SK-N-MC (cell line): ENCODE results near the gene MID1.

ENCODE experiments used
- DNase-seq: peaks from one replicate; pipeline ENCODE4 v3.0.0-alpha.2; 2011; ENCODE audit warnings: low read depth, low spot score
- H3K27ac ChIP-seq: fragments of 200-600 bp; sonication (generic); 2 replicates; pipeline ENCODE4 v1.5.1; 2016; ENCODE audit warnings: mixed run types
- H3K36me3 ChIP-seq: fragments of 200-600 bp; sonication (generic); 2 replicates; pipeline ENCODE4 v1.6.1; 2017; ENCODE audit warnings: antibody characterized with exemption, low read length, mixed read lengths; ENCODE audit not compliant: insufficient read depth
- H3K4me3 ChIP-seq: fragments of 200-600 bp; sonication (generic); 2 replicates; pipeline ENCODE4 v1.5.1; 2016
- H3K9ac ChIP-seq: fragments of 200-600 bp; sonication (generic); 2 replicates; pipeline ENCODE4 v1.8.0; 2017; ENCODE audit warnings: mixed run types, mixed read lengths; ENCODE audit not compliant: insufficient read length
- H3K9me3 ChIP-seq: fragments of 200-600 bp; sonication (generic); 2 replicates; pipeline ENCODE4 v1.6.1; 2017; ENCODE audit warnings: low read depth, mild to moderate bottlenecking, antibody characterized with exemption, low read length, moderate library complexity, mixed read lengths
- EZH2 ChIP-seq: fragments of 200-600 bp; sonication (generic); IDR thresholded peaks from one replicate; pipeline ENCODE4 v1.6.1; 2017; ENCODE audit warnings: antibody characterized with exemption
- FOXP2 ChIP-seq: optimal IDR thresholded peaks from 2 replicates; pipeline ENCODE3; 2011; ENCODE audit warnings: mild to moderate bottlenecking, moderate library complexity; ENCODE audit not compliant: insufficient read depth; ENCODE audit errors: extremely low read length, control extremely low read depth
- POLR2AphosphoS5 ChIP-seq: IDR thresholded peaks from 2 replicates; pipeline ENCODE4 v1.6.1; 2012; ENCODE audit warnings: mild to moderate bottlenecking, low read depth, low read length, borderline replicate concordance

Gene MID1

DNA sequence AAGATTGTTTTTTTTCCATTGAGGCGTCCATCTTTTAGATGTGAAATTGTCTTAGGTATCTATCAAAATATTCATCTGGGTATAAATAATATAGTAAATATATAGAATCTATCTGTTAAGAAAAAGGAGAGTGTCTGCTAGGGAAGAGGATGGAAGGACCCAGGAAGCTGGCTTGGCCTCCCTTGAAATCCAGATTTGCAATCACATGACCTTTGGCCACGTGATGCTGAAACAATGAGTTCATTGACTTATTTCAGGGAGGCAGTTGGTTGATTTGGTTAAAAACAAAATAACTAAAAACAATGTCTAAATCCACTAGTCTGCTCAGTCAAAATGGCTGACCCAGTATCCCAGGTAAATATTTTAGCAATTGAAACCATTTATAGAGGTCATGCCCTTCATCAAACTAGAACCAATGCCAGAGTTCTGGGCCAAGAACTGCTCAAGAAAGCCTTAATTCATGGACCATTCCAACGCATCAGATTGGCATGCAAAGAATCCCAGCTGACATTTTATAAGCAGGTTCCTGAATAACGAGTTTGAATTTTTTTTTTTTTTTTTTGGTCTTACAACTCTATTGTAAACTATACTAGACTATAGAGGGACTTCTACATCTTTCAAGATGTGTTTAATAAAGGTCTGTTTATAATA lies 172.7 kb downstream of the MID1 start:
- no peaks in the 10 kb centered on the region for H3K9me3 ChIP-seq
- no peak overlapping the region for H3K9ac ChIP-seq
- TF ChIP-seq POLR2AphosphoS5: no peak
- TF ChIP-seq FOXP2: no peak
- no peak for TF ChIP-seq EZH2
- no peaks in the 10 kb centered on the region for H3K36me3 ChIP-seq
- no peak overlapping the region for H3K4me3 ChIP-seq
- H3K27ac ChIP-seq: no peak overlapping the region
- DNase-seq: no peak

DNA sequence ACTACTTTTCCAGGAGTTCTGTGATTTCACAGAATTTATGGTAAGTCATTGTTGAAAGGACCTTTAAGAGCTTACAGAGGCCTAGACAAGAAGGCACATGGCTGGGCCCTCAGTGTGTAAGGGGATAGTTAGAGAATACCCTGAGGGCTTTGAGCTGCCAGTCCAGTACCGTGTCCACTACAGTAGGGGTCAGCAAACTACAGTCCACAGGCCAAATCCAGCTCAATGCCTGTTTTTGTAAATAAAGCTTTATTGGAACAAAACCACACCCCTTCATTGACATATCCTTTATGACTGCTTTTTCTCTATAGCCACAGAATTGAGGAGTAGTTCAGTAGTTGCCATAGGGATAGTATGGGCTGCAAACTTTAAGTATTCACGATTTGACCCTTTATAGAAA lies 176.2 kb downstream of the MID1 start:
- TF ChIP-seq POLR2AphosphoS5 (no peak), FOXP2 (no peak), EZH2 (no peak)
- no peak overlapping the region for H3K4me3 ChIP-seq
- DNase-seq: no peak
- no peaks in the 10 kb centered on the region for H3K9me3 ChIP-seq
- H3K9ac ChIP-seq: no peak overlapping the region
- no peak overlapping the region for H3K27ac ChIP-seq
- H3K36me3 ChIP-seq: no peaks in the 10 kb centered on the region

DNA sequence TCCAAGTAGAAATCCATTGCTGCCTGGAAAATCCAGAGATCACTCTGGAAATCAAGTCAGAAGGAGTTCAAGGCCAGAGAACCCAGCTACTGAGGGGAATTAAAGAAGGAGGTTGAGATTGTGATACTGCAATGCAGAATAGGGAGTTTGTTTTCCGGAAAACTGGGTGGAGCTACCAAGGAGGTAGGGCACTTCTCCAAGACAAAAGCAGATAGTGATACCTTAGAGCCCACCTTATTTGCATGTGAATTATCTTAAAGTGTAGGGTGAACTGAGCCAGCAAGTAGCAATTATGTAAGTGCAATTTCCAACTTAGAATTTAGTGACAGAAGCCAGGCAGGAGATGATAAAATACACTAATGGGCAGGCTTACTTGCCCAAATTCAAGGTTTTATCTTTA lies 178.9 kb downstream of the MID1 start:
- Histone ChIP-seq H3K9ac (no peak overlapping the region), H3K36me3 (no peaks in the 10 kb centered on the region), H3K27ac (no peak overlapping the region), H3K9me3 (no peaks in the 10 kb centered on the region), H3K4me3 (no peak overlapping the region)
- no peak for DNase-seq
- TF ChIP-seq FOXP2 (no peak), POLR2AphosphoS5 (no peak), EZH2 (no peak)

- Histone ChIP-seq H3K36me3 (no peaks in the 10 kb centered on the region), H3K9ac (no peak overlapping the region), H3K9me3 (no peaks in the 10 kb centered on the region), H3K4me3 (no peak overlapping the region), H3K27ac (no peak overlapping the region)
- TF ChIP-seq POLR2AphosphoS5 (no peak), EZH2 (no peak), FOXP2 (no peak)
- DNase-seq: no peak
Observed at GRCh38 chrX:10433296-10433965, 187.0 kb downstream of the MID1 start.

- no peaks in the 10 kb centered on the region for H3K36me3 ChIP-seq
- no peaks in the 10 kb centered on the region for H3K9me3 ChIP-seq
- DNase-seq: no peak
- TF ChIP-seq POLR2AphosphoS5 (no peak), EZH2 (no peak), FOXP2 (no peak)
- H3K27ac ChIP-seq: no peak overlapping the region
- H3K4me3 ChIP-seq: no peak overlapping the region
- H3K9ac ChIP-seq: no peak overlapping the region
Observed at GRCh38 chrX:10429908-10430307, 190.5 kb downstream of the MID1 start.

DNA sequence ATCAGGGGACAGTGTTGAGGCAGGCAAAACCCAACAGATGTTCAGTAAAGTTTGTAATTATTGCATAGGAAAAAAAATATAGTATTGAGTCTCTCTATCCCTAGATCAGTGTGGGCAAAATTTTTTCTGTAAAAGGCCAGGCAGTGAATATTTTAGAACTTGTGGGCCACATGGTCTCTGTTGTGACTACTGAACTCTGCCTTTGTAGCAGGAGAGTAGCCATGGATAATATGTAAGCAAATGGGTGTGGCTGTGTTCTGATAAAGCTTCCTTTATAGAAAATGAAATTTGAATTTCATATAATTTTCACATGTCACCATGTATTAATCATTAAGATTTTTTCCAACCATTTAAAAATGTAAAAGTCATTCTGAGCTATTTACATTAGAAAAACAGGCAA lies 193.1 kb downstream of the MID1 start:
- H3K27ac ChIP-seq: no peak overlapping the region
- H3K9ac ChIP-seq: no peak overlapping the region
- H3K9me3 ChIP-seq: no peaks in the 10 kb centered on the region
- DNase-seq: no peak
- TF ChIP-seq FOXP2 (no peak), EZH2 (no peak), POLR2AphosphoS5 (no peak)
- no peak overlapping the region for H3K4me3 ChIP-seq
- no peaks in the 10 kb centered on the region for H3K36me3 ChIP-seq

GRCh38 chrX:10423716-10424115 lies 196.7 kb downstream of the MID1 start:
- Histone ChIP-seq H3K36me3 (no peaks in the 10 kb centered on the region), H3K9me3 (no peaks in the 10 kb centered on the region), H3K9ac (no peak overlapping the region), H3K4me3 (no peak overlapping the region), H3K27ac (no peak overlapping the region)
- DNase-seq: no peak
- TF ChIP-seq EZH2 (no peak), FOXP2 (no peak), POLR2AphosphoS5 (no peak)

- no peaks in the 10 kb centered on the region for H3K36me3 ChIP-seq
- DNase-seq: no peak
- no peak overlapping the region for H3K4me3 ChIP-seq
- no peaks in the 10 kb centered on the region for H3K9me3 ChIP-seq
- H3K27ac ChIP-seq: no peak overlapping the region
- TF ChIP-seq EZH2 (no peak), FOXP2 (no peak), POLR2AphosphoS5 (no peak)
- H3K9ac ChIP-seq: no peak overlapping the region
Observed at GRCh38 chrX:10420134-10420533, 200.3 kb downstream of the MID1 start.

GRCh38 chrX:10416424-10416823 lies 204.0 kb downstream of the MID1 start:
- H3K27ac ChIP-seq: no peak overlapping the region
- no peaks in the 10 kb centered on the region for H3K9me3 ChIP-seq
- H3K36me3 ChIP-seq: no peaks in the 10 kb centered on the region
- no peak for DNase-seq
- TF ChIP-seq FOXP2: no peak
- no peak for TF ChIP-seq EZH2
- TF ChIP-seq POLR2AphosphoS5: no peak
- H3K9ac ChIP-seq: no peak overlapping the region
- no peak overlapping the region for H3K4me3 ChIP-seq
